Measurements from ENCODE around the gene LIN7A.
"Not testable (repeated sequence)": the region's sequence is repeated elsewhere in the genome, so short reads cannot be mapped to it uniquely, and the experiment has no call there.

The LIN7A gene

DNA sequence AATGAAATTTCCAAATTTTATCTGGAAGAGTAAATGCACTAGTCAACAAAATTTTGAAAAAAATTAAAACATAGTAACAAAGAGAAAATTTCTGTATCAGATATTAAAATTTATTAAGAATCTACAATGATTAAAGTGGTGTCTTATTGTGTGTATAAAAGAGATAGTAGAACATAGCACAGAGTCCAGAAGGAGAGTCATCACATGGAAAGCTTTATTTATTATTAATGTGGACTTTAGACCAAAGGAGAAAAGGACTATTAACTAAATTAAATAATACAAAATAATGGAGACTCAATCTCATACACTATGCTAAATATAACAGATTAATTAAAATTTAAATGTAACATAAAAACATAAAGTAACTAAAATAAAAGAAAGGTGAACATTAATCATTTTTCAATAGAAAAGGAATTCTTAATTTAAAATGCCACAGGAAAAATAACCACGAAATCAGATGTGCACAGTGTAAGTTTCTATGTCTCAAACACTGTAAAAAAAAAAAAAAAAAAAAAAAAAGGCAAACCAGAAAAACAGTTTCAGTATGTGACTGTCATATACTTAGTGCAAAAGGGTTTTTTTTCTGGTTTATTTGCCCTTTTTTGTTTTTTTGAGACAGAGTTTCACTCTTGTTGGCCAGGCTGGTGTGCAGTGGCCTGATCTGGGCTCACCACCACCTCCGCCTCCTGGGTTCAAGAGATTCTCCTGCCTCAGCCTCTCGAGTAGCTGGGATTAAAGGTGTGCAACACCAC, 125.6 kb downstream of the LIN7A start:
- H3K27ac ChIP-seq (ENCODE audit: low read length) = no peak overlapping the region
- H3K9ac ChIP-seq (ENCODE audit: low read length in 2 of 2) = no peak overlapping the region
- H3K9me3 ChIP-seq (ENCODE audit: control insufficient read depth in 2 of 2, low read length in 2 of 2) = no peaks in the 10 kb centered on the region
- no peaks in the 10 kb centered on the region for H3K27me3 ChIP-seq (ENCODE audit: control insufficient read depth in 1 of 2, insufficient read depth in 2 of 2, low read length in 2 of 2)
- H3K4me3 ChIP-seq (ENCODE audit: low read length in 2 of 2) = no peak overlapping the region
- H3K36me3 ChIP-seq (ENCODE audit: control insufficient read depth in 2 of 2, insufficient read depth in 2 of 2, low read length in 2 of 2) = no peaks in the 10 kb centered on the region
- H3K4me1 ChIP-seq (ENCODE audit: control insufficient read depth, insufficient read depth, low read length) = no peaks in the 10 kb centered on the region

GRCh38 chr12:80810874-80811273, 126.9 kb downstream of the LIN7A start:
- Histone ChIP-seq H3K9me3 (ENCODE audit: control insufficient read depth in 2 of 2, low read length in 2 of 2) (no peaks in the 10 kb centered on the region), H3K4me1 (ENCODE audit: control insufficient read depth, insufficient read depth, low read length) (no peaks in the 10 kb centered on the region), H3K4me3 (ENCODE audit: low read length in 2 of 2) (no peak overlapping the region), H3K27ac (ENCODE audit: low read length) (no peak overlapping the region), H3K27me3 (ENCODE audit: control insufficient read depth in 1 of 2, insufficient read depth in 2 of 2, low read length in 2 of 2) (no peaks in the 10 kb centered on the region), H3K9ac (ENCODE audit: low read length in 2 of 2) (no peak overlapping the region), H3K36me3 (ENCODE audit: control insufficient read depth in 2 of 2, insufficient read depth in 2 of 2, low read length in 2 of 2) (no peaks in the 10 kb centered on the region)

GRCh38 chr12:80807640-80808288, 130.0 kb downstream of the LIN7A start:
- Histone ChIP-seq H3K27me3 (ENCODE audit: control insufficient read depth in 1 of 2, insufficient read depth in 2 of 2, low read length in 2 of 2) (no peaks in the 10 kb centered on the region), H3K36me3 (ENCODE audit: control insufficient read depth in 2 of 2, insufficient read depth in 2 of 2, low read length in 2 of 2) (no peaks in the 10 kb centered on the region), H3K27ac (ENCODE audit: low read length) (no peak overlapping the region), H3K4me3 (ENCODE audit: low read length in 2 of 2) (no peak overlapping the region), H3K4me1 (ENCODE audit: control insufficient read depth, insufficient read depth, low read length) (no peaks in the 10 kb centered on the region), H3K9ac (ENCODE audit: low read length in 2 of 2) (no peak overlapping the region), H3K9me3 (ENCODE audit: control insufficient read depth in 2 of 2, low read length in 2 of 2) (no peaks in the 10 kb centered on the region)

- Histone ChIP-seq H3K36me3 (ENCODE audit: control insufficient read depth in 2 of 2, insufficient read depth in 2 of 2, low read length in 2 of 2) (no peaks in the 10 kb centered on the region), H3K4me1 (ENCODE audit: control insufficient read depth, insufficient read depth, low read length) (no peaks in the 10 kb centered on the region)
These were observed 132.6 kb downstream of the LIN7A start for GRCh38 chr12:80805106-80805505.

DNA sequence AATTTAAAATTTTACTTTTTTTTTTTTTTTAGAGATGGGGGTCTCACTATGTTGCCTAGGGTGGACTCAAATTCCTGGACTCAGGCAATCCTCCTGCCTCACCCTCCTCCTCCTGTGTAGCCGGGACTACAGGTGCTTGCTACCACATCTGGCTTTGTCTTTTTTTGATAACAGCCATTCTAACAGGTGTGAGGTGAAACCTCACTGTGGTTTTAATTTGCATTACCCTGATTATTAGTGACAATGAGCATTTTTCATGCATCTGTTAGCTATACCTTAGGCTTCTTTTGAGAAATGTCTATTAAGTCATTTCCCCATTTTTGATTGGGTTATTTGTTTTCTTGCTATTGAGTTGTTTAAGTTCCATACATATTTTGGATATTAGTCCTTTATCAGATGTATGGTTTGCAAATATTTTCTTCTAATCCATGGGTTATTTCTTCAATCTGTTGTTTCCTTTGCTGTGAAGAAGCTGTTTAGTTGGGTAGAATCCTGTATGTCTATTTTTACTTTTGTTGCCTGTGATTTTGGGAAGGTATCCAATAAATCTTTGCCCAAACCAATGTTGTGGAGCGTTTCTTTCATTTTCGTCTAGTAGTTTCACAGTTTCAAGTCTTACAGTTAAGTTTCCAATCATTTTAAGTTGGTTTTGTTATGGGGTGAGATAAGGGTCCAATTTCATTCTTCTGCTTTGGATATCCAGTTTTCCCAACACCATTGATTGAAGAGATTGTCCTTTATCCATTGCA, 134.9 kb downstream of the LIN7A start:
- H3K9me3 ChIP-seq (ENCODE audit: control insufficient read depth in 2 of 2, low read length in 2 of 2) = no peaks in the 10 kb centered on the region
- no peak overlapping the region for H3K4me3 ChIP-seq (ENCODE audit: low read length in 2 of 2)
- H3K27me3 ChIP-seq (ENCODE audit: control insufficient read depth in 1 of 2, insufficient read depth in 2 of 2, low read length in 2 of 2) = no peaks in the 10 kb centered on the region
- no peaks in the 10 kb centered on the region for H3K36me3 ChIP-seq (ENCODE audit: control insufficient read depth in 2 of 2, insufficient read depth in 2 of 2, low read length in 2 of 2)
- H3K27ac ChIP-seq (ENCODE audit: low read length) = no peak overlapping the region
- H3K9ac ChIP-seq (ENCODE audit: low read length in 2 of 2) = no peak overlapping the region
- no peaks in the 10 kb centered on the region for H3K4me1 ChIP-seq (ENCODE audit: control insufficient read depth, insufficient read depth, low read length)

More at GRCh38 chr12:80805106-80805505, 132.6 kb downstream of the LIN7A start:
- H3K9ac ChIP-seq (ENCODE audit: low read length in 2 of 2) = no peak overlapping the region
- no peaks in the 10 kb centered on the region for H3K27me3 ChIP-seq (ENCODE audit: control insufficient read depth in 1 of 2, insufficient read depth in 2 of 2, low read length in 2 of 2)
- H3K4me3 ChIP-seq (ENCODE audit: low read length in 2 of 2) = no peak overlapping the region
- no peaks in the 10 kb centered on the region for H3K9me3 ChIP-seq (ENCODE audit: control insufficient read depth in 2 of 2, low read length in 2 of 2)
- no peak overlapping the region for H3K27ac ChIP-seq (ENCODE audit: low read length)

DNA sequence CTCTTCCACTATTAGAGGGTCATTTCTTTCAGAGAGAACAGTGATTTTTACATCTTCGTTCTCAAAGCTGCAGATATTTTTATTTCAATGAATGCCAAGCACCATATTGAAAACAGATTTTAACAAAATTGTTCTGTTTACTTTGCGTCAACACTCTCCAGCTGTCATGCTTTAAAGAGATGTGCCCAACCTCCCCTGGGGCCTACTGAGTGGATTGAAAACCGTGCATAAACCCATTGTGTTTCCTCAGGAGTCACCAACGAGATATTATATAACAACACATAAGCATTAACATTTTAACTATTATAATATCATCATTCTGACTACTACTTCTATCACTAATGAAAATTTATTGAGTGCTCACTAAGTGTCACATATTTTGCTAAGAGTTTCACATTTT, 139.5 kb downstream of the LIN7A start:
- Histone ChIP-seq H3K9me3 (ENCODE audit: control insufficient read depth in 2 of 2, low read length in 2 of 2) (no peaks in the 10 kb centered on the region), H3K9ac (ENCODE audit: low read length in 2 of 2) (no peak overlapping the region), H3K36me3 (ENCODE audit: control insufficient read depth in 2 of 2, insufficient read depth in 2 of 2, low read length in 2 of 2) (no peaks in the 10 kb centered on the region), H3K27ac (ENCODE audit: low read length) (no peak overlapping the region), H3K4me3 (ENCODE audit: low read length in 2 of 2) (no peak overlapping the region), H3K4me1 (ENCODE audit: control insufficient read depth, insufficient read depth, low read length) (no peaks in the 10 kb centered on the region), H3K27me3 (ENCODE audit: control insufficient read depth in 1 of 2, insufficient read depth in 2 of 2, low read length in 2 of 2) (no peaks in the 10 kb centered on the region)

DNA sequence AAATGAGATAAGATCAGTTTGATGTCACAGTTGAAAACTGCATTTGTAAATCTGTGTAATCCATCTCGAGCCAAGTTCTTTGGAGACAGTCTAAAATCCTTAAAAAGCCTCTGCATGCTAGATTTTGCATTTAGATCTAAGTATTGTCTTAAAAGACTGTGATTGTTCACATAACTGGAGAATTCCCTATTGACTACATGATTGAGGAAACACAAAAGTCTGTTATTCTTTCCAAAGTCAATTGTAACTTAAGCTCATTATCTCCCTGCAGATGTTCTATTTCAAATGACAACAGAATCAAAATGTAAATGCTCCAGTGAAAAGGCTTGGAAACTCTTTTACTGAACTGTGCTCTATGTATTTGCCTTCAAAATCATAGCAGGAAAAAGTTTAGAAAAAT, 143.2 kb downstream of the LIN7A start:
- Histone ChIP-seq H3K4me3 (ENCODE audit: low read length in 2 of 2) (no peak overlapping the region), H3K27ac (ENCODE audit: low read length) (no peak overlapping the region), H3K9me3 (ENCODE audit: control insufficient read depth in 2 of 2, low read length in 2 of 2) (no peaks in the 10 kb centered on the region), H3K36me3 (ENCODE audit: control insufficient read depth in 2 of 2, insufficient read depth in 2 of 2, low read length in 2 of 2) (no peaks in the 10 kb centered on the region), H3K4me1 (ENCODE audit: control insufficient read depth, insufficient read depth, low read length) (no peaks in the 10 kb centered on the region), H3K27me3 (ENCODE audit: control insufficient read depth in 1 of 2, insufficient read depth in 2 of 2, low read length in 2 of 2) (no peaks in the 10 kb centered on the region), H3K9ac (ENCODE audit: low read length in 2 of 2) (no peak overlapping the region)

DNA sequence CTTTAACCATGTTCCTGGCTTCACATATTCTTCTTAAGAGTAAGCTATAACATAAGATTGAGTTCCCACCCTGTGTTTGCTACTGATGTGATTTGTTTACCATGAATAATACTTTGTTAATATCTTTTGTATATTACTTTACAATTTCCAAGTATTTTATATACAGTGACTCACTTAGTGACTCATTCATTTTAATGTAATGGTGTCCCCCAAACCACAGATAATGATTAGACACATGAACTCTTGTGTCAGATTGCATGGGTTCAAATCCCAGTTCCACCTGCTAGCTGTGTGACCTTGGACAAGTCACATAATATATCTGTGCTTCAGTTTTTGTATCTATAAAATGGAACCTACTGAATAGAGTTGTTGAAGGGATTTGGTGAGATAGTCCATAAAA, 144.9 kb downstream of the LIN7A start:
- H3K4me1 ChIP-seq (ENCODE audit: control insufficient read depth, insufficient read depth, low read length) = no peaks in the 10 kb centered on the region
- no peak overlapping the region for H3K27ac ChIP-seq (ENCODE audit: low read length)
- H3K27me3 ChIP-seq (ENCODE audit: control insufficient read depth in 1 of 2, insufficient read depth in 2 of 2, low read length in 2 of 2) = no peaks in the 10 kb centered on the region

DNA sequence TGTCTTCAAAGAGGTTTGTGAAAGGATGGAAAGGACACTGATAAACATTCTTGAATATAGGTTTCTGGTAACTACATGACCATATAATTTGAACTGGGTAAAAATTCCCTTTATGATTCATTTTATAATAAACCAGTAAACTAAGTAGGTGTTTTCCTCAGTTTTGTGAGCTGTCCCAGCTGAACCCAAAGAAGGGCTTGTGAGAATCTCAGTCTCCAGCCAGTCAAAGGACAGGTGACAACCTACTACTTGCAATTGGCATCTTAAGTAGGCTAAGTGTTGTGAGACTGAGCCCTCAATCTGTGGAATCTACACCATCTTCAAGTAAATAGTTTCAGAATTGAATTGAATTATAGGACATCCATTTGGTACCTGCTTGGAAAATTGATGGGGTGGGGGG, 145.9 kb downstream of the LIN7A start:
- H3K27ac ChIP-seq (ENCODE audit: low read length) = no peak overlapping the region
- H3K27me3 ChIP-seq (ENCODE audit: control insufficient read depth in 1 of 2, insufficient read depth in 2 of 2, low read length in 2 of 2) = no peaks in the 10 kb centered on the region
- no peak overlapping the region for H3K9ac ChIP-seq (ENCODE audit: low read length in 2 of 2)

More for the DNA sequence above, 144.9 kb downstream of the LIN7A start:
- Histone ChIP-seq H3K9ac (ENCODE audit: low read length in 2 of 2) (no peak overlapping the region), H3K4me3 (ENCODE audit: low read length in 2 of 2) (no peak overlapping the region), H3K36me3 (ENCODE audit: control insufficient read depth in 2 of 2, insufficient read depth in 2 of 2, low read length in 2 of 2) (no peaks in the 10 kb centered on the region), H3K9me3 (ENCODE audit: control insufficient read depth in 2 of 2, low read length in 2 of 2) (no peaks in the 10 kb centered on the region)

GRCh38 chr12:80788407-80788806, 149.3 kb downstream of the LIN7A start:
- H3K4me1 ChIP-seq (ENCODE audit: control insufficient read depth, insufficient read depth, low read length); H3K4me3 ChIP-seq (ENCODE audit: low read length in 2 of 2); H3K9me3 ChIP-seq (ENCODE audit: control insufficient read depth in 2 of 2, low read length in 2 of 2); H3K9ac ChIP-seq (ENCODE audit: low read length in 2 of 2); H3K27me3 ChIP-seq (ENCODE audit: control insufficient read depth in 1 of 2, insufficient read depth in 2 of 2, low read length in 2 of 2); H3K27ac ChIP-seq (ENCODE audit: low read length); H3K36me3 ChIP-seq (ENCODE audit: control insufficient read depth in 2 of 2, insufficient read depth in 2 of 2, low read length in 2 of 2): not testable (repeated sequence)

More for the DNA sequence above, 145.9 kb downstream of the LIN7A start:
- no peaks in the 10 kb centered on the region for H3K36me3 ChIP-seq (ENCODE audit: control insufficient read depth in 2 of 2, insufficient read depth in 2 of 2, low read length in 2 of 2)
- H3K4me3 ChIP-seq (ENCODE audit: low read length in 2 of 2) = no peak overlapping the region
- H3K4me1 ChIP-seq (ENCODE audit: control insufficient read depth, insufficient read depth, low read length) = no peaks in the 10 kb centered on the region
- no peaks in the 10 kb centered on the region for H3K9me3 ChIP-seq (ENCODE audit: control insufficient read depth in 2 of 2, low read length in 2 of 2)

All from stomach smooth muscle (tissue), 2 donors.